WTC11 (cell line): Measurements from ENCODE around the gene CERCAM. TPM values are rescaled to one million over a fixed set of nuclear protein-coding genes. Genes with fewer than 3 reads are reported as not detected.
A peak's percentile ranks its signal among the peaks of the same experiment; 100 is the strongest.

Source experiments
- ATAC-seq: fragments of 200-7000 bp; cut with Tn5 transposase; 2 replicates; pipeline ENCODE4 v1.10.0; 2021; ENCODE audit warnings: mild to moderate bottlenecking, moderate library complexity
- CTCF ChIA-PET: fragments of 300-600 bp; sonication (Branson Sonifier 250); formaldehyde crosslinking; loops from one replicate; lab custom pipeline; 2021; ENCODE audit warnings: antibody characterized with exemption; lab: Charles Lee
- POLR2A ChIA-PET: fragments of 350-600 bp; sonication (Branson Sonifier 250); formaldehyde crosslinking; loops from one replicate; lab custom pipeline; 2021; ENCODE audit warnings: antibody characterized with exemption; lab: Charles Lee
- DNase-seq: peaks from one replicate; pipeline ENCODE4 v3.0.0; 2021; ENCODE audit warnings: low spot score
- H3K27ac Mint-ChIP-seq: 2 replicates; pipeline ENCODE4 v1.8.0; 2021; ENCODE audit warnings: mixed read lengths
- H3K27me3 Mint-ChIP-seq: 2 replicates; pipeline ENCODE4 v1.8.0; 2021; ENCODE audit warnings: low read depth, mild to moderate bottlenecking, moderate library complexity, mixed read lengths
- H3K36me3 Mint-ChIP-seq: 2 replicates; pipeline ENCODE4 v1.8.0; 2021; ENCODE audit warnings: mixed read lengths
- H3K4me1 Mint-ChIP-seq: 2 replicates; pipeline ENCODE4 v1.8.0; 2022; ENCODE audit warnings: mixed read lengths
- H3K4me3 Mint-ChIP-seq: 2 replicates; pipeline ENCODE4 v1.8.0; 2021; ENCODE audit warnings: mild to moderate bottlenecking, moderate library complexity, mixed read lengths
- H3K9me3 Mint-ChIP-seq: 2 replicates; pipeline ENCODE4 v1.8.0; 2021; ENCODE audit warnings: mixed read lengths
- ARID4B ChIP-seq: sonication (generic); formaldehyde crosslinking; IDR thresholded peaks from 2 replicates; pipeline ENCODE4 v1.8.0; 2023; ENCODE audit warnings: missing genetic modification reagents, mild to moderate bottlenecking, borderline replicate concordance
- ATF6 ChIP-seq: sonication (generic); formaldehyde crosslinking; IDR thresholded peaks from 2 replicates; pipeline ENCODE4 v1.8.1; 2023; ENCODE audit warnings: mild to moderate bottlenecking, missing genetic modification reagents
- CREM ChIP-seq: sonication (generic); formaldehyde crosslinking; IDR thresholded peaks from 2 replicates; pipeline ENCODE4 v1.8.1; 2022; ENCODE audit warnings: mild to moderate bottlenecking, missing genetic modification reagents, moderate library complexity
- ELF4 ChIP-seq: sonication (generic); formaldehyde crosslinking; IDR thresholded peaks from 2 replicates; pipeline ENCODE4 v1.8.1; 2022; ENCODE audit warnings: low read depth, mild to moderate bottlenecking, moderate library complexity, missing genetic modification reagents
- EMX1 ChIP-seq: fragments of 250-450 bp; sonication (Bioruptor Pico); IDR thresholded peaks from 2 replicates; pipeline ENCODE4 v1.8.0; 2021; ENCODE audit warnings: mild to moderate bottlenecking
- ETV6 ChIP-seq: sonication (generic); formaldehyde crosslinking; IDR thresholded peaks from 2 replicates; pipeline ENCODE4 v1.8.1; 2022; ENCODE audit warnings: mild to moderate bottlenecking, missing genetic modification reagents
- FOXK1 ChIP-seq: sonication (generic); formaldehyde crosslinking; IDR thresholded peaks from 2 replicates; pipeline ENCODE4 v1.8.0; 2022; ENCODE audit warnings: mild to moderate bottlenecking, moderate library complexity, missing genetic modification reagents
- FOXP1 ChIP-seq: sonication (generic); formaldehyde crosslinking; IDR thresholded peaks from 2 replicates; pipeline ENCODE4 v1.8.0; 2022; ENCODE audit warnings: missing genetic modification reagents, mild to moderate bottlenecking, moderate library complexity, borderline replicate concordance
- JAZF1 ChIP-seq: fragments of 250-450 bp; sonication (Bioruptor Pico); IDR thresholded peaks from 2 replicates; pipeline ENCODE4 v1.9.0; 2021; ENCODE audit warnings: moderate library complexity, mild to moderate bottlenecking, inconsistent platforms
- KAT7 ChIP-seq: sonication (generic); formaldehyde crosslinking; IDR thresholded peaks from 2 replicates; pipeline ENCODE4 v1.8.1; 2023; ENCODE audit warnings: missing genetic modification reagents, mild to moderate bottlenecking, borderline replicate concordance
- MAX ChIP-seq: sonication (generic); formaldehyde crosslinking; IDR thresholded peaks from 2 replicates; pipeline ENCODE4 v1.8.0; 2022; ENCODE audit warnings: mild to moderate bottlenecking, missing genetic modification reagents
- MLX ChIP-seq: sonication (generic); formaldehyde crosslinking; IDR thresholded peaks from 2 replicates; pipeline ENCODE4 v1.8.1; 2023; ENCODE audit warnings: mild to moderate bottlenecking, missing genetic modification reagents, moderate library complexity
- MYBL2 ChIP-seq: sonication (generic); formaldehyde crosslinking; IDR thresholded peaks from 2 replicates; pipeline ENCODE4 v1.8.1; 2023; ENCODE audit warnings: mild to moderate bottlenecking, moderate library complexity, missing genetic modification reagents
- NFATC4 ChIP-seq: fragments of 250-450 bp; sonication (Bioruptor Pico); IDR thresholded peaks from 2 replicates; pipeline ENCODE4 v1.9.0; 2021; ENCODE audit warnings: mild to moderate bottlenecking
- NFYB ChIP-seq: sonication (generic); formaldehyde crosslinking; conservative IDR thresholded peaks from 2 replicates; pipeline ENCODE4 v1.8.0; 2022; ENCODE audit warnings: low read depth, missing genetic modification reagents
- PRRX2 ChIP-seq: fragments of 250-450 bp; sonication (Bioruptor Pico); IDR thresholded peaks from 2 replicates; pipeline ENCODE4 v1.8.0; 2021; ENCODE audit warnings: mild to moderate bottlenecking
- SMAD3 ChIP-seq: sonication (generic); formaldehyde crosslinking; IDR thresholded peaks from 2 replicates; pipeline ENCODE4 v1.8.0; 2022; ENCODE audit warnings: missing genetic modification reagents, mild to moderate bottlenecking, borderline replicate concordance
- SP1 ChIP-seq: sonication (generic); formaldehyde crosslinking; conservative IDR thresholded peaks from 2 replicates; pipeline ENCODE4 v1.8.1; 2022; ENCODE audit warnings: missing genetic modification reagents
- TEAD1 ChIP-seq: sonication (generic); formaldehyde crosslinking; IDR thresholded peaks from 2 replicates; pipeline ENCODE4 v1.8.0; 2022; ENCODE audit warnings: mild to moderate bottlenecking, missing genetic modification reagents
- USF1 ChIP-seq: sonication (generic); formaldehyde crosslinking; IDR thresholded peaks from 2 replicates; pipeline ENCODE4 v1.8.0; 2022; ENCODE audit warnings: mild to moderate bottlenecking, missing genetic modification reagents
- ZMAT4 ChIP-seq: fragments of 250-450 bp; sonication (Bioruptor Pico); IDR thresholded peaks from 2 replicates; pipeline ENCODE4 v1.9.0; 2021; ENCODE audit warnings: mild to moderate bottlenecking
- ZNF121 ChIP-seq: sonication (generic); formaldehyde crosslinking; IDR thresholded peaks from 2 replicates; pipeline ENCODE4 v1.8.0; 2023; ENCODE audit warnings: missing genetic modification reagents
- ZNF263 ChIP-seq: sonication (generic); formaldehyde crosslinking; IDR thresholded peaks from 2 replicates; pipeline ENCODE4 v1.8.1; 2022; ENCODE audit warnings: low read depth, mild to moderate bottlenecking, moderate library complexity, missing genetic modification reagents
- total RNA-seq: library from RNA; stranded (reverse); gene quantifications from 3 replicates; pipeline ENCODE4 v1.2.3, GENCODE V29; 2021

The CERCAM gene
- total RNA-seq, 1 experiment from 2014 or later: 15.2 TPM

- TF ChIP-seq FOXP1 (CRISPR knock-in tag) (no peak; the same call in 1 of the 2 replicates), USF1 (CRISPR knock-in tag) (0 out of 2 replicates have a peak, but pooled peaks have one; percentile 68), MYBL2 (CRISPR knock-in tag) (no peak; the same call in 1 of the 2 replicates), ARID4B (CRISPR knock-in tag) (peak; percentile 59; the same call in 1 of the 2 replicates), TEAD1 (peak; percentile 30; the same call in 1 of the 2 replicates), SMAD3 (CRISPR knock-in tag) (no peak), KAT7 (no peak), ZNF263 (CRISPR knock-in tag) (no peak), ELF4 (CRISPR knock-in tag) (no peak), ATF6 (CRISPR knock-in tag) (no peak), EMX1 (CRISPR knock-in tag) (no peak), SP1 (peak; percentile 94), MAX (CRISPR knock-in tag) (peak; percentile 63; the same call in 1 of the 2 replicates), CREM (CRISPR knock-in tag) (no peak), PRRX2 (no peak), MLX (CRISPR knock-in tag) (no peak), NFATC4 (no peak)
Observed at GRCh38 chr9:128455849-128456612, 35.4 kb downstream of the CERCAM start, which contains the start of gene ODF2 (continued).

- peak; percentile 50 for ATAC-seq
- peaks cover 24% of the 10 kb centered on the region for H3K36me3 Mint-ChIP-seq
- ChIA-PET POLR2A (interaction anchor here (0.6 kb wide), 1 partner anchor 73 kb away, joined by 3 read pairs; no protein-coding TSS in a partner anchor), CTCF (interaction anchor here (0.9 kb wide), 1 partner anchor 18 kb away, joined by 6 read pairs; no protein-coding TSS in a partner anchor)
- no peaks in the 10 kb centered on the region for H3K9me3 Mint-ChIP-seq
- peak overlapping the region; percentile 85 for H3K4me3 Mint-ChIP-seq
- peaks cover 14% of the 10 kb centered on the region for H3K4me1 Mint-ChIP-seq
- H3K27ac Mint-ChIP-seq: no peak overlapping the region; the same call in 1 of the 2 replicates
- DNase-seq: peak; percentile 68
- TF ChIP-seq FOXK1: no peak
- TF ChIP-seq MLX (CRISPR knock-in tag): no peak
- TF ChIP-seq ZNF121 (CRISPR knock-in tag): no peak
- TF ChIP-seq ETV6 (CRISPR knock-in tag): no peak
- no peak for TF ChIP-seq ZMAT4
- TF ChIP-seq SP1: 0 out of 2 replicates have a peak, but pooled peaks have one; percentile 0
- TF ChIP-seq NFYB (CRISPR knock-in tag): peak; percentile 49; the same call in 1 of the 2 replicates
- TF ChIP-seq JAZF1 (CRISPR knock-in tag): no peak
- peaks cover 82% of the 10 kb centered on the region for H3K27me3 Mint-ChIP-seq
Observed at GRCh38 chr9:128456613-128457061, 36.0 kb downstream of the CERCAM start.
